GM18499 (cell line): ENCODE data around the gene IL18R1.

Experiments
- ATAC-seq: cut with Tn5 transposase; IDR thresholded peaks from one replicate; pipeline ENCODE4 v1.9.1; 2021; ENCODE audit warnings: moderate number of reproducible peaks; ENCODE audit not compliant: insufficient read depth, unreplicated experiment

IL18R1 gene

GRCh38 chr2:102386867-102387541 lies 31.4 kb downstream of the IL18R1 start:
- ATAC-seq: no peak

DNA sequence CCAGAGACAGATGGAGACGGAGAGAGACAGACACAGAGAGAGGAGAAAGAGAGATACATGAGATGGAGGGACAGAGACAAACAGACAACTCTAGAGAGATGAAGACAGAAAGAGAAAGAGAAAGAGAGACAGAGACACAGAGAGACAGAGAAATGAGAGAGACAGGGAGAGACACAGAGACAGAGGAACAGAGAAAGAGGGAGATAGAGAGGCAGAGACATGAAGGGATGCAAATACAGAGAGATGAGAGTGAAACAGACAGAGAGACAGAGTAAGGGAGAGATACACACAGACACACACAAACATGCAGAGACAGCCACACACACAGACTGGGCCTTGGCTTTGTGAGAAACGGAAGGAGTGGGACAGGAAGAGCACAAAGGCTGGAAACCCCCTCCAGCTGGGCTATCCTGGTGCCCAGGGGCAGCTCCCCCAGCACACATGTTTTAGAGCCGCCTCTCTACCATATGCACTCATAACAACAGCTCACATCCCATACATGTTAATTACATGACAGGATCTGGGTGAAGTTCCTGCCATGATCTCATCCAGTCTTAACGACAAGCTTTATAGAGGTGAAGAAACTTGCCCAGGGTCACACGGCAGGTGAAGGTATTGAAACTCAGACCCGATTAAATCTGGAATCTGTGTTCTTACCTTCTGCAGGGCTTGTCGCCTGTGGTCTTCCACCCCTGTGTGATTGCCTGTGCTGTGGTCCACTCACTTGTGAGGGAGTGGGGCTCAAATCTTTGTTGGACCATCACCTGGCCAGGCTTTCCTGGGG lies 32.4 kb downstream of the IL18R1 start:
- no peak for ATAC-seq

- ATAC-seq: no peak
Observed at GRCh38 chr2:102391565-102391964, 36.0 kb downstream of the IL18R1 start.

DNA sequence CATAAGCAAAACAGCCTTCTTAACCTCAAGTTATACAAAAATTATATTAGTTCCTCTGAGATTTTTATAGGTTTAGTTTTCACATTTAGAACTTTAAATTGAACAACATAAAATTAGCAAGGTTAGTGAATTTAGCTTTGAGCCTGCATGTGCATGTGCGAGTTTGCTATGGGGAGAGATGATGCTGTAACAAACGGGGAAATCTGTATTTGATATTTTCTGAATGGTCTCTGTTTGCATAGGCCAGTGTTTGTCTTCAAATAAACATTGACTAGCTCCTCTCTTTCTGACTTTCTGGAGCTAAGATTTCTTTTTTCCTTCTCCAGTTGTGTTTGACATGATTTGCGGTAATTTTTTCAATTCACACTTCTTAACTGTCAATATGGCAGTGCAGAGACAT lies 36.5 kb downstream of the IL18R1 start:
- ATAC-seq: no peak

GRCh38 chr2:102392942-102393341 lies 37.3 kb downstream of the IL18R1 start:
- ATAC-seq: no peak

GRCh38 chr2:102396012-102396411 lies 40.4 kb downstream of the IL18R1 start:
- no peak for ATAC-seq

DNA sequence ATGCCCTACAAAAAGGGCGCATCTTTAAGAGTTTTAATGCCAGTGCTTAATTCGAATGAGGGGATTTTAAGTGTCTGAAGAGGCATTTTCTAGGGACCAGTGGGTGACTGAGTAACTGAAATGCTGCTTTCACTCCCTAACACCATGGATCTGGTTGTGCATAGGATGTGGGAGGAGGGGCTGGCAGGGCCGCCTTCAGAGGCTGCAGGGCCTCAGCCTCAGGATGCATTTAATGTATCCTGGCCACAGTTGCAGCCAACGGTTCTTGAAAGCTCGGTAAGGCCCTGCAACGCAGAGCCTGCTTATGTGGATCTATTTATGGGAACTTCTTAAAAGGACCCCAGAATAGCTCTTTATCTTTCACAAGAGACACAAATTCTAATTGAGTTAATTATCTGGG lies 41.6 kb downstream of the IL18R1 start:
- no peak for ATAC-seq

DNA sequence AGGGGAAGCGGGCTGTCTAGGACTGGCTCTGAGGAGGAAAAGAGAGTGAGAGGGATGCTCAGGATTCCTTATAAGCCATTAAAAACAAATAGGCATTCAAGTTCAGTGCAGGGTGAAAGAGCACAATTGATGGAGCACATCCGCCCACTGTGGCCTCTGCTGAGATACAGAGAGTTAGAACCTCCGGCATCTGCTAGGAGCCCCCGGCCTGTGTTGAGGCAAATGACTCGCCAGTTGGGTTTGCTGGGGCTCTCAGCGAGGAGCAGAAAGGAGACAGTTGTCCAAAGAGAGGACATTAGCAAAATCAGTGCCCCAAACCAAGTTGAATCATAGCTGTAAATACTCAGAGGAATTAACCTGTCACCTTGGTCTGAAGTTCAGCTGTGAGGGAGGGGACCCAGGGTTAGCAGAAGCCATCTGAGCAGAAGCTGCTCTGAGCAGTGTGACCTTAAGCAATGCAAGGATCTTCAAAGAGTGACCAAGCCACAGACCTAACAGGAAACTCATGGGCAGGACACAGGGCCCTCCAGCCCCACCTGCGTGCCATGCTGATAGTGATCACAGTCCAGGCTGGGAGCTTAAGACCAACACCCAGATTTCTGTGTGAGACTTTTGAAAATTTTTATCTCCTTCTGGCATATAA lies 44.0 kb downstream of the IL18R1 start:
- no peak for ATAC-seq

DNA sequence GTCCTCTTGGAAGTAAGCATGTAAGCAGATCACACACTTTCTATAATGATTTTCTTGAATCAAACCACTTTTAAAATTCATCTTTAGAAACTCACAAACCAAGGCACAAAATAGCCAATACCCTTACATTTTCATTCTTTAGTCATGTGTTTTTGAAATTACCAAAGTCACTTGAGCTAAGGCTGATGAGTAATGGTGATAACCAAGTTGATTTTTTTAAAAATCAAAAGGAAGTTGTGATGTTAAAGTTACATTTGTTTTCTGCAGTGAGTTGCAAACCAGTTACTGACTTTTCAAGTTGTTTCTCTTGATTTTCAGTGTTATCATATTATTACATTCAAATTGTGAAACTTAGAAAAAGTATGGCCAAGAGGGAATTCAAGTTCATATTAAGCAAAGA lies 45.9 kb downstream of the IL18R1 start:
- ATAC-seq: no peak

GRCh38 chr2:102401865-102402264 lies 46.3 kb downstream of the IL18R1 start:
- ATAC-seq: no peak

GRCh38 chr2:102410952-102411351 lies 55.4 kb downstream of the IL18R1 start:
- no peak for ATAC-seq

DNA sequence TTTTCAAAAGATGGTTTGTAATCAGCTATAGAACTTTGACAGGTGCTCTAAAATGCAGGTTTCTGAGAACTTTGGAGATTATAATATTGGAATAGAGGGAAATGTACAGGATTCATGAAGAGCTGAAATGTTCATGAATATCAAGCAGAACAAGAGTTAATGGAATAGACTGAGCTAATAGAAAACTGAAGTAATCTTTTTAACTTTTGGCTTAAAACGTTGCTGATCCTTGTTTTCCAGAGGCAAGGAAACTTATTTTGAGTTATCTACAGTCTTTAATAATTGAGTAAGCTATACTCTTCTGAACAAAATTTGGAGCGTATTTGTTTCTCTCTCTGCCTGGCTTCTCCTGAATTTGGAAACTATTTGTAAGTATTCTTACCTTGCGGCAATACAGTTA lies 56.6 kb downstream of the IL18R1 start:
- ATAC-seq: no peak

DNA sequence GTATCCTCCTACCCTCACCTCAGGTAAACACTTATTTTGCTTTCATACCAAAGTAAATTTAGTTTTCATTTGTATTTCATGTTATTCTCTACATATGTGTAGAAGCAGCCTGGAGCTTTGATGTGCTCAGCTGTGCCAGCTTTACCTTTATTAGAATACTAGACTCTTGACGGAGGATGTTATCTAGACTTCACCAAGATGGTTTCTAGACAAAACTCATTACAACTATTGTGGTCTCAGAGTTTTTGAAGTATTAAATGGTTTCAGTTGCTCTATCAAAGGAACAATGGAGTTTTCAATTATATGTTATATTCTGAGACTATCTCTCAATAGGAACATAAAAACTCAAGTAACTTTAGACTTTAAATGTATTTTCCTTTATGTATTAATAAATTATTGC lies 62.4 kb downstream of the IL18R1 start:
- ATAC-seq: peak; percentile 21

DNA sequence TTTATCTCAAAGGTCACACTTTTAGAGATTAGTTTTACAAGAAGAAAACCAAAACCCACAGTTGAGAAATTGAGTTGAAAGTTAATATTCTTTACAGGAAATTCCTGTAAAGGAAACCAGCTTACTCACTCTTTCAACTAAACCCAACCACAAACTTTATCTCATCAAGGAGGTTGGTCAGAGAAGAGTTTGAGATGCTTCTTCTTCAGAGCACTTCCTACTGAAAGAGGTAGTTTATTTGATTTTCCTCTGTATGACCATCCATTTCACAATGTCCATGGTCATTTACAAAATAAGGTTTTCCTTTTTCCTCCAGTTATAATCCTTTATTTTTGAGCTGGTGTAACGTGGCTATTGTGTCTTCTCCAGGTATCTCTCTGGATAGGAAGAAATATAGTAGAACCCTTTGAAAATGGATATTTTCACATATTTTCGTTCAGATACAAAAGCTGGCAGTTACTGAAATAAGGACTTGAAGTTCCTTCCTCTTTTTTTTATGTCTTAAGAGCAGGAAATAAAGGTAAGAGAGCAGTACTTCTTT lies 62.9 kb downstream of the IL18R1 start:
- ATAC-seq: peak; percentile 80

DNA sequence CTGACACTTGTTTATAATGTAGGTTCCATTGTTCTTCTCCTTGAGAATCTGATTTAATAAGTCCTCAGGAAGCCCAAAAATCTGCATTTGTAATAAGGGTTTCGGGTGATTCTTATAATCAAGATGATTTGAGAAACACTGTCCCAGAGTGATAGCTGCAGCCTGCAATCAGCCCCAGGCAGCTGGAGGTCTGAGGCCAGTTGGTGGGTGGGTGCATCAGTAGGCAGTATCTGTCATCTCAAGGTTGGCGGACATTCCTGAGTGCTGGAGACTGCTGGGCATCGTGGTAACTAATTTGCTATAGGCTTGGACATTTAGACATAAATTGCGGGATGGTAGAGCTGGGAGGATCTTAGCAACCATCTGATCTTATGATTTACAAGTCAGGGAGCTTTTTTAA lies 64.7 kb downstream of the IL18R1 start:
- ATAC-seq: no peak

GRCh38 chr2:102421890-102422759 lies 66.5 kb downstream of the IL18R1 start:
- no peak for ATAC-seq

- no peak for ATAC-seq
Observed at GRCh38 chr2:102422910-102423309, 67.3 kb downstream of the IL18R1 start, which contains the start of gene IL18RAP. Gene IL18RAP (plus strand): TSS chr2:102423160. CDS start chr2:102423278, 118 bp downstream.

DNA sequence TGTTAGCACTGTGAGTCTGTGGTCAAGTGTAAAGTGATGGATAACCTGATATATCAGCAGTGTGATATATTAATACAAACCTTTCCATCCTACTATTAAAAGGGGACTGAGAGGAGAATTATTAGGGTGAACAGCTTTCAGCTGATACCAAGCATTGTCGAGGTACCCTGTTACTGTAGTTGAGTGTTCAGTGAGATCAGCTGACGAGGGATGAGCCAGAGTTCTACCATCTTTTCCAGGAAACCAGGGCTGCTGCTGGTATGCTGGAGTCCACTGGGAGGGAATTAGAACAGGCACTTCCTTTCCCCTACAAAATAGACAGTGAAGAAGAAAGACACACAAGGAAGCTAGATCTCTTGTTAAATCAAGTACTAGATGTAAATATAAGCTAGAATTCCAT lies 67.8 kb downstream of the IL18R1 start:
- no peak for ATAC-seq

- peak; percentile 96 for ATAC-seq
Observed at GRCh38 chr2:102424754-102425153, 69.2 kb downstream of the IL18R1 start.
